Ectodermal cell (in vitro differentiated cells): ENCODE data around the gene PLXNC1.

Experiments
- H3K27ac ChIP-seq: 2 replicates; pipeline ENCODE4 v1.7.0; 2013; ENCODE audit warnings: mild to moderate bottlenecking, low read depth, low read length; ENCODE audit not compliant: insufficient read depth, poor library complexity, severe bottlenecking
- H3K27me3 ChIP-seq: 2 replicates; pipeline ENCODE4 v1.7.0; 2013; ENCODE audit warnings: mild to moderate bottlenecking, low read length; ENCODE audit not compliant: insufficient read depth, control insufficient read depth, poor library complexity, severe bottlenecking
- H3K36me3 ChIP-seq: one replicate; pipeline ENCODE4 v1.7.0; 2013; ENCODE audit warnings: low read length; ENCODE audit not compliant: control insufficient read depth, insufficient read depth
- H3K4me1 ChIP-seq: one replicate; pipeline ENCODE4 v1.7.0; 2013; ENCODE audit warnings: low read length; ENCODE audit not compliant: control insufficient read depth, insufficient read depth
- H3K4me3 ChIP-seq: 2 replicates; pipeline ENCODE4 v1.7.0; 2013; ENCODE audit warnings: low read depth, low read length, control low read depth; ENCODE audit not compliant: insufficient read depth
- H3K9me3 ChIP-seq: 2 replicates; pipeline ENCODE4 v1.7.0; 2013; ENCODE audit warnings: mild to moderate bottlenecking, low read length, moderate library complexity; ENCODE audit not compliant: control insufficient read depth
- WGBS, 2 experiments: methylation state at CpG; one replicate each; pipeline ENCODE4 v1.1.7; 2013; ENCODE audit warnings: missing lambda C conversion rate in 2 of 2; 5-methylcytosine and 5-hydroxymethylcytosine counted together

PLXNC1 gene

DNA sequence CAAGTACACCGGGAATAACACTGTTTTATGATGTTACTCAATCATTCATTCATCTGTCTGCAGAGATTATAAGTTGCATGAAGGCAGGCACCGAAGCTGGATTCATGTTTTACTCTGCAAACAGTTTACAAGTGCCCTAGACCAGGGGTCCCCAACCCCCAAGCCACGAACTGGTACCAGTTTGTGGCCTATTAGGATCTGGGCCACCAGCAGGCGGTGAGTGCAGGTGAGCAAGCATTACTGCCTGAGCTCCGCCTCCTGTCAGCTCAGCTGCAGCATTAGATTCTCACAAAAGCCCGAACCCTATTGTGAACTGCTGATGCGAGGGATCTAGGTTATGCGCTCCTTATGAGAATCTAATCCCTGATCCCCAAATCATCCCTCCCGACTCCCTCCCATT, 38.1 kb upstream of the PLXNC1 start:
- 83% methylated on average over 9 of the region's 9 CpGs for WGBS, 2 experiments
- Histone ChIP-seq H3K27me3 (no peaks in the 10 kb centered on the region), H3K4me1 (peaks cover 2% of the 10 kb centered on the region), H3K9me3 (no peaks in the 10 kb centered on the region), H3K36me3 (no peaks in the 10 kb centered on the region), H3K27ac (no peak overlapping the region), H3K4me3 (no peak overlapping the region)

DNA sequence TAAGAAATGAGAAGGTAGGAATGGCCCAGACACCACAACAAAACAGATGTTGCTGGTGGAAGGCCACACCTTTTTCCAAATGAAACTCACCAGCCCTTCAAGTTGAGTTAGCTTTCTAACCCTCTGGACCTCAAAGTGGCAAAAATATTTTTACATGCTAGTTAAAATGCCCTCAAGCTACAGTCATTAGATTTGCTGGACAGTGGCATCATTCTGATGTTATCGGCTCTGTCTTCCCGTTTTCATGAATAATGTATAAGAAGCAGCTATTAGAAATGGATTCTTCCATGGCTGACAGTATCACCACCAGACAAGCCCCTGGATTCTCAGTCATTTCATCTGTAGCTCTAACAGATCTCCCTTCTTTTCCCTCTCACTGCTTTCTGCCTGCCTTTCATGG, 37.1 kb upstream of the PLXNC1 start:
- H3K4me3 ChIP-seq: no peak overlapping the region
- H3K27me3 ChIP-seq: no peaks in the 10 kb centered on the region
- WGBS, 2 experiments: 96 to 100% methylated on average over 2 of the region's 2 CpGs
- H3K4me1 ChIP-seq: no peaks in the 10 kb centered on the region
- no peaks in the 10 kb centered on the region for H3K36me3 ChIP-seq
- H3K9me3 ChIP-seq: no peaks in the 10 kb centered on the region
- no peak overlapping the region for H3K27ac ChIP-seq

- H3K27me3 ChIP-seq: no peaks in the 10 kb centered on the region
- WGBS, 2 experiments: 85 to 95% methylated on average over 2 of the region's 2 CpGs
- H3K36me3 ChIP-seq: no peaks in the 10 kb centered on the region
- H3K9me3 ChIP-seq: no peaks in the 10 kb centered on the region
- H3K4me3 ChIP-seq: no peak overlapping the region
- no peaks in the 10 kb centered on the region for H3K4me1 ChIP-seq
- H3K27ac ChIP-seq: no peak overlapping the region
Measured at GRCh38 chr12:94112121-94112520, 36.3 kb upstream of the PLXNC1 start.

DNA sequence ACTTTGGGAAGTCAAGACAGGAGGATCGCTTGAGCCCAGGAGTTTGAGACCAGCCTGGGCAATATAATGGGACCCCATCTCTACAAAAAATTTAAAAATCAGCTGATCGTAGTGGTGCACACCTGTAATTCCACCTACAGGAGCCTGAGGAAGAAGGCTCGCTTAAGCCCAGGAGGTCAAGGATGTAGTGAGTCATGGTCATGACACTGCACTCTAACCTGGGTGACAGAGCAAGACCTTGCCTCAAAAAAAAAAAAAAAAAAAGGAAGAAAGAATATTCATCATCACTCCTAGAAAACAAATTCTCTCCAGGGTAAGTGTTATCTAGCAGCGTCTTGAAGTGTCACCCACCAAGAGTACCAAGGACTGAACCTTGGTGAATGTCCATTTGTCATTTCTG, 34.2 kb upstream of the PLXNC1 start:
- WGBS, 2 experiments: 95% methylated on average over 4 of the region's 4 CpGs
- no peak overlapping the region for H3K4me3 ChIP-seq
- H3K27me3 ChIP-seq: no peaks in the 10 kb centered on the region
- H3K27ac ChIP-seq: no peak overlapping the region
- no peaks in the 10 kb centered on the region for H3K9me3 ChIP-seq
- no peaks in the 10 kb centered on the region for H3K36me3 ChIP-seq
- no peaks in the 10 kb centered on the region for H3K4me1 ChIP-seq

GRCh38 chr12:94116191-94116590, 32.2 kb upstream of the PLXNC1 start:
- H3K9me3 ChIP-seq: no peaks in the 10 kb centered on the region
- H3K4me1 ChIP-seq: no peaks in the 10 kb centered on the region
- H3K27ac ChIP-seq: no peak overlapping the region
- H3K4me3 ChIP-seq: no peak overlapping the region
- WGBS, 2 experiments: 95 to 100% methylated on average over 1 to 2 of the region's 2 CpGs
- no peaks in the 10 kb centered on the region for H3K27me3 ChIP-seq
- H3K36me3 ChIP-seq: no peaks in the 10 kb centered on the region

GRCh38 chr12:94121886-94122285, 26.5 kb upstream of the PLXNC1 start:
- Histone ChIP-seq H3K27ac (no peak overlapping the region), H3K9me3 (no peaks in the 10 kb centered on the region)
- 93 to 94% methylated on average over 3 of the region's 3 CpGs for WGBS, 2 experiments

DNA sequence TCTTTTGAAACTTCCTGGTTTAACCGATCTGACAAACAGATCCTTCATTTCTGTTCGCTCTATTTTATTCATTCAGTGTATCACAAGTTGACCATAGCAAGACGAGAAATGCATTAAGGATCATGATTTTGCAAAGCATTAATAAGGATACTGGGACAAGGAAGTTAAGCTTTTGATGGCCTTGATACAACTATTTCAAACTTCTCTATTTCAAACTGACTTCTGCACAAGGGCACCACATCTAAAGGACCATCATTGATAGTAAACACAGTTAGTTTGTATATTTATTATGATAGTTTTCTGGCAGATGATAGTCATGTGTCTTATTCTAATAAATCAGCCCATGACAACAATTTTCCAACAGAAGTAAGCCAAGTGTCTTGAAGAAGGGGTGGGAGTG, 25.8 kb upstream of the PLXNC1 start:
- peaks cover 57% of the 10 kb centered on the region for H3K27me3 ChIP-seq
- H3K9me3 ChIP-seq: no peaks in the 10 kb centered on the region
- 97% methylated on average over 3 of the region's 3 CpGs for WGBS, 2 experiments
- no peak overlapping the region for H3K27ac ChIP-seq
- no peak overlapping the region for H3K4me3 ChIP-seq
- no peaks in the 10 kb centered on the region for H3K4me1 ChIP-seq
- H3K36me3 ChIP-seq: no peaks in the 10 kb centered on the region

More at GRCh38 chr12:94121886-94122285, 26.5 kb upstream of the PLXNC1 start:
- Histone ChIP-seq H3K36me3 (no peaks in the 10 kb centered on the region), H3K4me1 (no peaks in the 10 kb centered on the region), H3K4me3 (no peak overlapping the region), H3K27me3 (peaks cover 51% of the 10 kb centered on the region)

DNA sequence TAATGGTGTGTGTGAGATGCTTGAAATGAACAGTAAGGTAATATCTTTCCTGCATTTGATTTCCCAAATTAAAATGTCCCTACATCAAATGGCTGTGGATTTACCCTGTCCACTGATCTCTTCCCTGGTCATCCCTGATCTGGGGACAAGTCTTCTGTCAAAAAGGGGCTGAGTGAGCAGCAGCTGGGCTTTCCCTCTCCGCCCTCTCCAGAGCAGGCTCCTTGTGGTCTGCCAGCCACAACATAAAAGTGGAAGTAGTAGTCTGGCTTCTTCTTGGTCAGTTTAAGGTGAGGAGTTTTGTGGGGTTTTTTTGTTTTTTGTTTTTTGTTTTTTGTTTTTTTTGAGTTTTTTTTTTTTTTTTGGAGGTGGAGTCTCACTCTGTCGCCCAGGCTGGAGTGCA, 25.2 kb upstream of the PLXNC1 start:
- Histone ChIP-seq H3K27me3 (peaks cover 58% of the 10 kb centered on the region), H3K9me3 (no peaks in the 10 kb centered on the region), H3K27ac (no peak overlapping the region), H3K36me3 (no peaks in the 10 kb centered on the region), H3K4me1 (no peaks in the 10 kb centered on the region), H3K4me3 (no peak overlapping the region)
- 83 to 93% methylated on average over 2 of the region's 2 CpGs for WGBS, 2 experiments

DNA sequence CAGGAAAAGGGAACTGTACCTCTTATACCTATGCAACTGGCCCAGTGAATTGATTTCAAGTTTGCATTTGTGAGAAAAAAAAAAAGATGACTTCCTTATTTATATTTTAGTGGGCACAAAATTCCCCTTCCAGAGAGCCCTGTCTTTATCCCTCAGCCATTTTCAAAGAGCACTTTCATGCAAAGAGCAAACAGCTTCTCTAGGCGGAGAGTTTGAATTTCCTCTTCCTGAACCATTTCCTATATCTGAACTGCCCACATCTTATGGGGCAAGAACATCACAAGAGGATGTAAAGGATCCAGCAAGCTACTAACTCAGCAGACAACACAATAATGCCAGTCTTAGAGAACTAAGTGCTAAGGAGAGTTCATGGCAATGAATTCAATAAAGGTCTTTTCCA, 22.3 kb upstream of the PLXNC1 start:
- Histone ChIP-seq H3K9me3 (no peaks in the 10 kb centered on the region), H3K27ac (no peak overlapping the region), H3K36me3 (no peaks in the 10 kb centered on the region), H3K4me3 (no peak overlapping the region), H3K27me3 (peaks cover 67% of the 10 kb centered on the region), H3K4me1 (no peaks in the 10 kb centered on the region)
- WGBS, 2 experiments: 90% methylated on average over 1 of the region's 1 CpG

DNA sequence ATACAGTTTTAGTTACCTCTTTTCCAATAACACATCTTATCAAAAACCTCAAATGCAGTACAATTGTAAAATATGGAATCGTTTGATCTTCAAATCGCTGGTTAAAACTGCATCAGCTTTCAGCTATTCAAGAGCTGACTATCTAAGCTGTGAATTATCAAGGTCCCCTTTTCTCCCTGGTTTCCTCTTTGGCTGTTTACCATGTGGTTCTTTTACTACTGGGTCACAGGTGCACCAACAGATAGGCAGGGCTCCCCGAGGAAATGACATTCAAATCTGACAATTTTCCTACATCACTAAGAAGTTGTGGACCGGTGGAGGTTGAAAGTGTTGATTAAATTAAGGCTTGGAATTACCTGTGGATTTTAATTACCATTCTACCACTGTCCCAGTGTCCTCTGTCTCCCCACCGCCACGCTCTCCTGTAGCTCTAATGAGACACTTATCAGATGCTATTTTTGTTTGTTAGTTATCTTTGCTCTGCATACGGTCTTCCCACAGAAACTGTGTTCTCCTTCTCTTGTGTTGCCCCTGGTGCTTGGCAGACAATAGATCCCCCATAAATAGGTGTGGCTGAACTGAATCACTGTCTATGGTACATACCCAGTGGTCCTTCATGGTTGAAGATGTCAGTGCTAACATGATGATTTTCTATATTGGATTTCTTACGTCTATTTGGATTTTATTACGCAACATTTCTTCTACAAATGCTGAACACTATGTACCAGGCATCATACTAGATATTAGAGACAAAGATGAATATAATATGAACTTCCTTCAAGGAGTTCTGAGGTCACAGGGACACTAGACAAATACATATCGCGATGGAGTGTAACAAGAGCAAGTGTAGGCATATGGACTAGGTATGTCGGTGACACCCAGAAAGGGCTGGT, 20.9 kb upstream of the PLXNC1 start:
- H3K4me1 ChIP-seq: no peaks in the 10 kb centered on the region
- no peak overlapping the region for H3K4me3 ChIP-seq
- 88 to 91% methylated on average over 8 to 12 of the region's 12 CpGs for WGBS, 2 experiments

More for the DNA sequence above, 20.9 kb upstream of the PLXNC1 start:
- no peak overlapping the region for H3K27ac ChIP-seq
- peaks cover 56% of the 10 kb centered on the region for H3K27me3 ChIP-seq
- H3K9me3 ChIP-seq: no peaks in the 10 kb centered on the region
- H3K36me3 ChIP-seq: no peaks in the 10 kb centered on the region
